Activated CD4-positive, alpha-beta T cell treated with anti-CD3 and anti-CD28 coated beads, Interleukin-2, amount 10 ng/mL, durations not matched to agents 24 days and 14 days (primary cell): Measurements from ENCODE around the gene CPN1. TPM values are rescaled to one million over a fixed set of nuclear protein-coding genes. Genes with fewer than 3 reads are reported as not detected.

Source experiments
- DNase-seq: peaks from one replicate; pipeline ENCODE4 v3.0.0; 2022
- H3K27ac Mint-ChIP-seq: one replicate; pipeline ENCODE4 v1.8.0; 2022; ENCODE audit warnings: mild to moderate bottlenecking, mixed read lengths
- H3K27me3 Mint-ChIP-seq: one replicate; pipeline ENCODE4 v1.8.0; 2022; ENCODE audit warnings: mixed read lengths
- H3K36me3 Mint-ChIP-seq: one replicate; pipeline ENCODE4 v1.8.0; 2022; ENCODE audit warnings: low read depth, mild to moderate bottlenecking, mixed read lengths
- H3K4me1 Mint-ChIP-seq: one replicate; pipeline ENCODE4 v1.8.0; 2021; ENCODE audit warnings: mixed read lengths
- H3K4me3 Mint-ChIP-seq: one replicate; pipeline ENCODE4 v1.8.0; 2022; ENCODE audit warnings: mild to moderate bottlenecking, moderate library complexity, mixed read lengths
- H3K9me3 Mint-ChIP-seq: one replicate; pipeline ENCODE4 v1.8.0; 2021; ENCODE audit warnings: mixed read lengths
- intact Hi-C: fragments of 100-400 bp; cut with micrococcal nuclease; formaldehyde crosslinking; loops from one replicate; pipeline ENCODE4 v1.15.1; 2023
- total RNA-seq: library from RNA; stranded (reverse); gene quantifications from 2 replicates; pipeline ENCODE4 v1.2.3, GENCODE V29; 2022

Gene CPN1
- total RNA-seq, 1 donor from 2014 or later: not detected

DNA sequence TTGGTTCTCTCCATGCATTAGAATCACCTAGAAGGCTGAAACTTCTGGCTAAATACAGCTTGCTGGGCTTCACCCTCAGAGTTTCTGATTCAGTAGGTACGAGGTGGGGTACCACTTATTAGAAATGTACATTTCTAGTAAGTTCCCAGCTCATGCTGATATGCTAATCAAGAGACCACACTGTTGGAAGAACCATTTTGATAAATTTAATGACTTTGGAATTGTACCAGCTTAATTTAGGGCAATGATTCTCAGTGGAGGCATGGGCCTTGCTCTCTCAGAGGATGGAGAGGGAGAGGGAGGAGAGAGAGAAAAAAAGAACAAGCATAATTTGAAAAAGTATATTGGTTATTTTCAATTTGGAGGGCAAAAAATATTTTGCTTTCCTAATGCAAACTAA, 20.3 kb downstream of the CPN1 start:
- H3K9me3 Mint-ChIP-seq: no peaks in the 10 kb centered on the region
- no peak overlapping the region for H3K27ac Mint-ChIP-seq
- intact Hi-C loops: no loop called here
- H3K27me3 Mint-ChIP-seq: peaks cover 25% of the 10 kb centered on the region
- no peak for DNase-seq
- H3K4me3 Mint-ChIP-seq: no peak overlapping the region
- no peaks in the 10 kb centered on the region for H3K36me3 Mint-ChIP-seq
- H3K4me1 Mint-ChIP-seq: no peaks in the 10 kb centered on the region

DNA sequence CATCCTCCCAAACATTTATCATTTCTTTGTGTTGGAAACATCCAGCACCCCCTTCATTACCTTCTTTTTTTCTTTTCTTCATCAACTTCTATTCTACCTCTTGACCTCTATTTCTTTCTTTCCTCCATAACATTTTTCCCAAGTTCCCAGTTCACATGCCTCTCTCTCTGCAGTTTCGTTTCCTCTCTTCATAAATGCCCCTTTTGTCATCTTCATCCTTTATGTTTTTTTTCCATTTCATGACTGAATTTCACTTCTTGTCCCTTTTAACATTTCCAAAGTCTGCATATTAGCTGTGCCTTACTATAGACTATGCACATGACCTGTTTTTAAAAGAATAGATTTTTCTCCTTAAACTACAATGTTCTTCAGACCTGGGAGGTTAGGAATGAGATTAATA, 23.7 kb downstream of the CPN1 start:
- intact Hi-C loops: no loop called here
- DNase-seq: no peak
- Mint-ChIP-seq H3K27me3 (peaks cover 29% of the 10 kb centered on the region), H3K27ac (no peak overlapping the region), H3K4me3 (no peak overlapping the region), H3K9me3 (peaks cover 4% of the 10 kb centered on the region), H3K4me1 (no peaks in the 10 kb centered on the region), H3K36me3 (no peaks in the 10 kb centered on the region)

DNA sequence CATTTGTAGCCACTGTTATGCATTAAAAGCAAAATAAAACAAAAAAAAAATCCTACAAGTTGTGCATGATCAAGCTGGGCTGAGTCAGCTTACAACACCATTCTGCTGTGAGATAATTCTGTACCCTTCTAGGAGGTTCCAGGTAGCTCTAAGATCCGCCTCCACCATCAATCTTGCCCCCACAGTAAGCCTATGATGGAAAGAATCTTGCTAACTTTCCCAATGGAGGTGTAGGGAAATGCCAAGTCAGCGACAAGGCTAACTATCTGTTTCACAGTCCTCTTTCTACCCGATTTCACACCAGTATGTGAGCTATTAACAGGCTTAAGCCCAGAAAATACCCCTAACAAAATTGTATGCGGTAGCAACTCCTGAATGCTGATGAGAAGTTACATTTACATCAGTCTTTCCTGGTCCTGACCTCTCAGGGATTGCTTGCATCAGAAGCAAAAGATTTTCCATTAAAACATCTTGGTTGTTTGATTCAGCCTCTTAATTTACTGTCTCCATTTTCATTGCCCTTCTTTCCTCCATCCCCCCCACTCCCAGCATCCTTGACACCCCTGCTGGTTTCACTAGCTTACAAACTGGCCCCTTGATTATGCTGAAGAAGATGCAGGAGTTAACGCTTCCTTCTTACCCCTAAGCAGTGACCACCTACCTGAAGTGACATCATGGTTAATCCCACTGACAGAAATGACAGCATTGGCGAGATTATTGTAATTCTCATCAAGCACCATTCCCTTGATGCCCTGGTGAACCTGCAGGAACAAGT, 27.8 kb downstream of the CPN1 start:
- no peak overlapping the region for H3K27ac Mint-ChIP-seq
- DNase-seq: no peak
- peaks cover 4% of the 10 kb centered on the region for H3K9me3 Mint-ChIP-seq
- no peaks in the 10 kb centered on the region for H3K4me1 Mint-ChIP-seq
- H3K36me3 Mint-ChIP-seq: no peaks in the 10 kb centered on the region
- H3K27me3 Mint-ChIP-seq: peaks cover 22% of the 10 kb centered on the region
- intact Hi-C loops: no loop called here
- H3K4me3 Mint-ChIP-seq: no peak overlapping the region

DNA sequence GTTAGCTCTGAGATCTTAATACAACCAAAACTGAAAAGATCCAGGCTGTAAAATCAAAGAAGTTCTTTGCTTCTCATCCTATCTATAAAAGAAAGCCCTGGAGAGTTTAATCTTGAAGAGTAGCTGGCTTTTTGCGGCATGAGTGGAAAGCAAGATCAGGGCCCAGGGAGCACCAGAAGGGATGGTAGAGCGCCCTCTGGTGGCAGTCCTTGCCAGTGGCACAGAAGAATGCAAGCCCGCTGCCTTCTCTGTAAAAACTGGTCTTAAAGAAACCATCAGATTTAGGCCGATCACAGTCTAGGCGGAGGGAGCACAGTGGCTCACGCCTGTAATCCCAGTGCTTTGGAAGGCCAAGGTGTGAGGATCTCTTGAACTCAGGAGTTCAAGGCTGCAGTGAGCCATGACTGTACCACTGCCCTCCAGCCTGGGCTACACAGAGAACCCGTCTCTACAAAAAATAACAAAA, 35.6 kb downstream of the CPN1 start:
- DNase-seq: peak; percentile 93
- no peak overlapping the region for H3K27ac Mint-ChIP-seq
- H3K9me3 Mint-ChIP-seq: no peaks in the 10 kb centered on the region
- H3K4me3 Mint-ChIP-seq: no peak overlapping the region
- no peaks in the 10 kb centered on the region for H3K36me3 Mint-ChIP-seq
- intact Hi-C loops: loop anchor here (1.0 kb wide), 1 partner anchor 200 kb away; no protein-coding TSS in a partner anchor
- peaks cover 3% of the 10 kb centered on the region for H3K27me3 Mint-ChIP-seq
- no peaks in the 10 kb centered on the region for H3K4me1 Mint-ChIP-seq

DNA sequence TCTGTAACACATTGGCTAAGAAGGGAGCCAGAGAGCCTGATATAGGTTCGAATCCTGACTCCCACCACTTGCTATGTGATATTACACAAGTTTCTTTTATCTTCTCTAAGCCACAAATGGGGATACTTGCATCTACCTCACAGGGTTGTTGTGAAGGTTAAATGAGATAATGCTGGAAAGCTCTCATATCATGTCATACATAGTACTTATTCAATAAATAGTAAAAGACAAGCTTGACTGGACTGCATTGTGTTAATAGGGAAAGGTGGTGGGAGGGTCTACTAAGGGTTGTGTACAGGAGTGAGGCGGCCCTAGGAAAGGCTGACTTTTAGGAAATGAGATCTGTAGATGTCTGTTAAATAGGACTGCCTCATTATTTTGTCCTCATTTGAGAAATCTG, 36.1 kb downstream of the CPN1 start:
- H3K27ac Mint-ChIP-seq: no peak overlapping the region
- H3K4me1 Mint-ChIP-seq: no peaks in the 10 kb centered on the region
- H3K4me3 Mint-ChIP-seq: no peak overlapping the region
- H3K27me3 Mint-ChIP-seq: peaks cover 3% of the 10 kb centered on the region
- DNase-seq: no peak
- no peaks in the 10 kb centered on the region for H3K9me3 Mint-ChIP-seq
- no peaks in the 10 kb centered on the region for H3K36me3 Mint-ChIP-seq
- intact Hi-C loops: no loop called here

DNA sequence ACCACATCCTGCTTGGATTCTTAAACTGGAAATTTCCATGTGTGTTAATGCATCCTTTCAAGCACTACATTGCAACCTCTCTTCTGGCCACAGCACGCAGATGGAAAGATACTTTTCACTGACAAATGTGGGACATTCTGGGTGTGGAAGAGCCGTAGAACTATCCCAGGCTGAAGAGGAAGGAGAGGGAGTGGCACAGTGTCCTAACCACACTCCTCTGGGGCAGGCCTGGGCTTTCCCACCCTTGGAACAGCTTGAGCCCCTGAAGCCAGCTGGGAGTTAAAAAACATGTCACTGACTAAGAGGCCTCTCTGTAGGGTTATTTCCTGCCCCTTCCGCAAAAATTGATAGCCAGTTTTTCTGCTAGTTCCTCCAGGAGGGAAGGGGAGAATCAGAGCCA, 37.9 kb downstream of the CPN1 start:
- no peaks in the 10 kb centered on the region for H3K36me3 Mint-ChIP-seq
- DNase-seq: no peak
- intact Hi-C loops: no loop called here

DNA sequence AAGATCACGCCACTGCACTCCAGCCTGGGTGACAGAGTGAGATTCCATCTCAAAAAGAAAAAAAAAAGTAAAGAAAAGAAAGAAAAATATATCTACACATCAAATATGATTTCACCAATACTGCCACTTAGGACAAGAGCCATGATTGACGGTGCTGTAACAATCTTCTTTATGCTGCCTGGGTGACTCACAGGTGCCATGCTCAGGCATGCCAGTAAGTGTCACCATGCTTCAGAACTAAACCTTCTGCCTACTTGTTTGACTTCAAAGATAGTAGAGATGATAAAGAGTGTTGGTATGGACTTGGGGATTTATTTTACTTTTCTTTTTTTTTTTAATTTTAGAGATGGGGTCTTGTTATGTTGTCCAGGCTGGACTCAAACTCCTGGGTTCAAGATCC, 38.3 kb downstream of the CPN1 start:
- no peak overlapping the region for H3K4me3 Mint-ChIP-seq
- no peaks in the 10 kb centered on the region for H3K36me3 Mint-ChIP-seq
- intact Hi-C loops: no loop called here
- H3K27me3 Mint-ChIP-seq: no peaks in the 10 kb centered on the region
- H3K9me3 Mint-ChIP-seq: no peaks in the 10 kb centered on the region
- DNase-seq: no peak
- H3K4me1 Mint-ChIP-seq: no peaks in the 10 kb centered on the region
- H3K27ac Mint-ChIP-seq: no peak overlapping the region

More for the DNA sequence above, 37.9 kb downstream of the CPN1 start:
- Mint-ChIP-seq H3K27me3 (no peaks in the 10 kb centered on the region), H3K4me1 (no peaks in the 10 kb centered on the region), H3K27ac (no peak overlapping the region), H3K9me3 (no peaks in the 10 kb centered on the region), H3K4me3 (no peak overlapping the region)

DNA sequence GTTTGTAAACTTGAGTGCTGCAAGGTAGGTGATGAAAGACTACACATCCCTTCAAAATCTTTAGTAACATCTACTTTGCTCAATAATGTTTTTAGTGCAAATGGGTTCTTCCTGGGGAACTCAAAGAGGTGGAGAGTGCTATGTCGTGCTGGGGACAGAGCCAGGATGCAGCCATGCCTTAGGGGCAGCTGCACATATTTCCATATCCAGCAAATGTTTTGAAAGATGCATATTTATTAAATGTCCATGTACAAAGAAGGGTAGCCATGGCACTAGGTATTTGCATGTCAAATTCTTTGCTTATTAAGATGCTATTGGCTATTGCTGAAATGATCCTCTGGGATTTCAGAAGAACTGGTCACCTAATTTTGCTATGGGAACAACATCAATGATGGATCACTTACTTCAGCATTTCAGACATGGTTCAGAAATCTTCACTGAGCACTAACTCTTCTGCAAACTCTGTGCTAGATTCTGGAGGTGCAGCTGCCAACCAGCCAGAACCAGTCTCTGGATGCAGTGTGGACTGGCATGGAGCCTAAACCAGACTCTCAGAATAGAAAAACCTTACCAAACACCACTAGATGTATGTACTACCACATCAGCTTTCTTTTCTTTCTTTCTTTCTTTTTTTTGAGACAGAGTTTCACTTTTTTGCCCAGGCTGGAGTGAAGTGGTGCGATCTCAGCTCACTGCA, 40.2 kb downstream of the CPN1 start:
- intact Hi-C loops: no loop called here
- no peaks in the 10 kb centered on the region for H3K9me3 Mint-ChIP-seq
- H3K27ac Mint-ChIP-seq: no peak overlapping the region
- H3K4me1 Mint-ChIP-seq: no peaks in the 10 kb centered on the region
- no peak for DNase-seq
- H3K36me3 Mint-ChIP-seq: no peaks in the 10 kb centered on the region
- no peak overlapping the region for H3K4me3 Mint-ChIP-seq
- no peaks in the 10 kb centered on the region for H3K27me3 Mint-ChIP-seq

DNA sequence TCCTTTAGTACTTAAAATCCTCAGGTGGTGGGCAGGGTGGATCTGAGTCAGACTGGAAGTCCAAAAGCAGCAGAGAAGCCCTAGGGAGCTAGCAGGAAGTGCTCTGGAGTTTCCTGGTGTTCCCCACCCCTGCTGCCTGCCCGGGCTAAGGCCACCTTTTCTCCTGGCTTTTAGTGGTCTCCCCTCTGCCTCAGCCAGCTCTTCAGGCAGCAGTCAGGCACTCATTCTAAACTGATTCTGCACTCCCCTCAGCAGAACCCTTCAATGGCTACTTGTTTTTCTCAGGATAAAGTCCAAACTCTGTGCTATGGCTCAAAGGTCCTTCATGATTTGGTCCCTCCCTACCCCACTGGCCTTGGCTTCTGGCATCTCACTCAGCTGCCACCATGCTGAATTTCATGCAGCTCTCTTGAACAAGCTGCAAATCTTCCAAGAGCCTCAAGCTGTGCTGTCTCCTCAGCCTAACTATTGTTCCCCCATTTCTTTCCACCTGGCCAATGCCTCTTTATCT, 43.1 kb downstream of the CPN1 start:
- no peak overlapping the region for H3K27ac Mint-ChIP-seq
- no peaks in the 10 kb centered on the region for H3K9me3 Mint-ChIP-seq
- no peaks in the 10 kb centered on the region for H3K4me1 Mint-ChIP-seq
- no peak for DNase-seq
- H3K36me3 Mint-ChIP-seq: no peaks in the 10 kb centered on the region
- no peak overlapping the region for H3K4me3 Mint-ChIP-seq
- intact Hi-C loops: no loop called here
- peaks cover 5% of the 10 kb centered on the region for H3K27me3 Mint-ChIP-seq

DNA sequence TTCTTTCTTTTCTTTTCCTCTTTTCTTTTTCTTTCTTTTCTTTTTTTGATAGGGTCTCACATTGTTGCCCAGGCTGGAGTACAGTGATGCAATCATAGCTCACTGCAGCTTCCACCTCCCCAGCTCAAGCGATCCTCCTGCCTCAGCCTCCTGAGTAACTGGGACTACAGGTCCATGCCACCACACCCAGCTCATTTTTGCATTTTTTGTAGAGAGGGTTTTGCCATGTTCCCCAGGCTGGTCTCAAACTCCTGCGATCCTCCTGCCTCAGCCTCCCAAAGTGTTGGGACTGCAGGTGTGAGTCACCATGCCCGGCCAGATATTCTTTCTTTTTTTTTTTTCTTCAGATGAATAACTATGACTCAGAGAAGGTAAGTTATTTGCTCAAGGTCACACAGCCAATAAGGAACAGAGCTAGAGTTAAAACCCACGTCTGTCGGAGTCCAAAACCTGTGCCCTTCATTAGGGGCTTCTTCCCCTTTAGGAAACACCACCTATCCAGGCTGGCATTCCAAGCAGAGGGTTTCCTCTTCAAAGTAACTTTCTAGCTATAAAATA, 43.8 kb downstream of the CPN1 start:
- intact Hi-C loops: no loop called here
- no peak for DNase-seq
- Mint-ChIP-seq H3K27me3 (peaks cover 5% of the 10 kb centered on the region), H3K36me3 (no peaks in the 10 kb centered on the region), H3K9me3 (no peaks in the 10 kb centered on the region), H3K27ac (no peak overlapping the region), H3K4me3 (no peak overlapping the region), H3K4me1 (no peaks in the 10 kb centered on the region)

DNA sequence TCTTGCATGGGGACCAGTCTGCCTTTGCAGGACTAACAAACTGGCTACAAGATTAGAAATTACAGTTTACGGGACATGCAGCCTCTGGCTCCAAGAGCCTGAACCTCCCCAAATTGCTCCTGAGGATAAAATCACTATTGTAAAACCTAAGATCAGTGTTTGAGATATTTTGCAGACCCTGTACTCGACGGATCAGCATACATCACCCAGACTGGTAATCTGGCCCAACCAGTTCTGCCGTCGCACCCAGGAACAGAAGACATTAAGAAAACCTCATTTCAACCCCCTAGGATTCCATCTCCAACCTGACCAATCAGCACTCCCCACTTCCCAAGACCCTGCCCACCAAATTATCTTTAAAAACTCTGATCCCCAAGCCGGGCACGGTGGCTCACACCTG, 44.8 kb downstream of the CPN1 start:
- Mint-ChIP-seq H3K27me3 (peaks cover 5% of the 10 kb centered on the region), H3K4me3 (no peak overlapping the region), H3K36me3 (no peaks in the 10 kb centered on the region), H3K9me3 (no peaks in the 10 kb centered on the region), H3K4me1 (no peaks in the 10 kb centered on the region), H3K27ac (no peak overlapping the region)
- intact Hi-C loops: no loop called here
- DNase-seq: no peak

DNA sequence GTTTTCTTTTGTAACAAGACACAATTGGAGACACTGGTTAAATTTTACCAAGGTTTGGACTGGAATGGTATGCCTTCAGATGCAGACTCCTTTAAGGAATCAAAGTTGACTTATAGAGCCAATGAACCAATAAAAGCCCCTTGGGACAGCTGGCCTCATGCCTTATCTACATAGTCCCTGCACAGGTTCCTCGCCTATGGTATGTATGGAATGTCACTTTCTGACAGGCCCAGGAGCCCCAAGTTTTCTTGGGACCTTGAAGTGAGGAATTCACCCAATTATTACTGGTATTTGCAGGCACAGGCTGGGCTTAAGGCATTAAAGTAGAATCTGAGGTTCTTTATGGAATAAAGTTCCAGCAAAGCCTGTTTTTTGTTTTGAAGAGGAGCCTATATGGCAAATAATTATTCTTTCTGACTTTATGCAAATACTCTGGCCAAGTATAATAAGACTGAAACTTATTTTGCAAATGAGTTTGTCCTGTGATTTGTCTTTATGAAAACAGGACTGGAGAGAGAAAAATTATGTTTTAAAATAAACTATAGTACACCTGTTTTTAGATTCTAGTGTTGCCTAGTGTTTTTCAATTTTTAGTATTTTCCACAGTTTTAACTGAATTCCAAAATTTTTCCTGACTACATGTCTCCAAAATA, 47.8 kb downstream of the CPN1 start:
- Mint-ChIP-seq H3K36me3 (no peaks in the 10 kb centered on the region), H3K4me3 (no peak overlapping the region), H3K4me1 (no peaks in the 10 kb centered on the region), H3K9me3 (no peaks in the 10 kb centered on the region), H3K27ac (no peak overlapping the region), H3K27me3 (peaks cover 5% of the 10 kb centered on the region)
- no peak for DNase-seq
- intact Hi-C loops: no loop called here

DNA sequence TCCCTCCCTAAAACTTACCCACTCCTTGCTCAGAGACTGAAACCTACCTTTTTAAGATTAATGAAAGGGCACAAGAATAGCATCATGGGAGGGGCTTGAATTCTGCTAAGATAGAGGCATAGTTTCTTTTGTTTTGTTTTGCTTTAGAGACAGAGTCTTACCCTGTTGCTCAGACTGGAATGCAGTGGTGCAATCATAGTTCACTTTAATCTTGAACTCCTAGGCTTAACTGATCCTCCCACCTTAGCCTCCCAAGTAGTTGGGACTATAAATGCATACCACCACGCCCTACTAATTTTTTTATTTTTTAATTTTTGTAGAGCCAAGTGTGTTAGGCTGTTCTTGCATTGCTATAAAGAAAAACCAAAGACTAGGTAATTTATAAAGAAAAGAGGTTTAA, 54.3 kb downstream of the CPN1 start:
- H3K27ac Mint-ChIP-seq: no peak overlapping the region
- intact Hi-C loops: no loop called here

DNA sequence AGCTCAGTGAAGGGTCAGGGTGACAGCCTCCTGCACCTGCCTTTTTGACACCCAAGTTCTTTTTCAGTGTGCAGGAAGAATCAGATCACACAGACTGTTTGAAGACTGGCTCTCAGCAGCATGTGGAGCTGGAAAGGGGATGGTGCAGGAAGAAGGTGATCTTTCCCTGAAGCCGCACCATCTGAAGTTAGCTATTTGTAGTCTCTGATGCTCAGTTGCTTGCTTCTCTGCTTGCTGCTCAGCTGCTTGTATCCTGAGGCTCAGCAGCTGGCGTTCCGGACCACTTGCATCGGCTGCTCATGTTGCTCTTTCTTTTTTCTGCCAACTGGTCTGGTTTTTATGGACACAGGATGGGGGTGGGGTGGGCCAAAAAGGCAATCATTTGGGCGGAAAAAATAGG, 56.1 kb downstream of the CPN1 start:
- H3K4me1 Mint-ChIP-seq: no peaks in the 10 kb centered on the region
- H3K36me3 Mint-ChIP-seq: no peaks in the 10 kb centered on the region
- H3K27ac Mint-ChIP-seq: no peak overlapping the region
- H3K9me3 Mint-ChIP-seq: no peaks in the 10 kb centered on the region
- intact Hi-C loops: no loop called here
- DNase-seq: no peak
- H3K4me3 Mint-ChIP-seq: no peak overlapping the region
- H3K27me3 Mint-ChIP-seq: peaks cover 4% of the 10 kb centered on the region

More for the DNA sequence above, 54.3 kb downstream of the CPN1 start:
- no peak for DNase-seq
- H3K4me1 Mint-ChIP-seq: no peaks in the 10 kb centered on the region
- H3K27me3 Mint-ChIP-seq: peaks cover 4% of the 10 kb centered on the region
- H3K4me3 Mint-ChIP-seq: no peak overlapping the region
- H3K9me3 Mint-ChIP-seq: no peaks in the 10 kb centered on the region
- H3K36me3 Mint-ChIP-seq: no peaks in the 10 kb centered on the region
